ENCODE measurements around the gene DENND1C. TPM values are rescaled to one million over a fixed set of nuclear protein-coding genes. Genes with fewer than 3 reads are reported as not detected.

The DENND1C gene
- total and polyA plus RNA-seq, 9 of the 15 experiments (the other 6 are each of a cell fraction or from before 2014, with no cell fraction given) = 0.03 to 1.2 (median 0.32) TPM; not detected in 1

GRCh38 chr19:6516659-6517291 is 35.2 kb upstream of the DENND1C start (continued):
- no peak for TF ChIP-seq ZNF639 (CRISPR knock-in tag; conservative IDR thresholded peaks at IDR 0.05 in 1 of 2, IDR thresholded peaks at IDR 0.05 in 1 of 2)
- TF ChIP-seq CUX1 (CRISPR knock-in tag; IDR thresholded peaks at IDR 0.05) = no peak
- no peak for TF ChIP-seq IRF1 (CRISPR knock-in tag; IDR thresholded peaks at IDR 0.05; ENCODE audit: borderline replicate concordance)
- TF ChIP-seq ZNF133 (CRISPR knock-in tag; IDR thresholded peaks at IDR 0.05) = no peak
- no peak for TF ChIP-seq ETS2 (tag; IDR thresholded peaks at IDR 0.05; ENCODE audit: borderline replicate concordance, poor library complexity, severe bottlenecking)
- no peak for TF ChIP-seq SMARCC2 (IDR thresholded peaks at IDR 0.05; ENCODE audit: low read depth)
- TF ChIP-seq RREB1 (CRISPR knock-in tag; IDR thresholded peaks at IDR 0.05) = peak; percentile 30; the same call in 1 of the 2 replicates
- no peak for TF ChIP-seq SRSF7 (optimal IDR thresholded peaks at IDR 0.05; ENCODE audit: low read depth, low read length)
- TF ChIP-seq FOXK1 (CRISPR knock-in tag; IDR thresholded peaks at IDR 0.05; ENCODE audit: borderline replicate concordance) = no peak
- no peak; a peak in 3 of 4 replicates for TF ChIP-seq MNT (conservative IDR thresholded peaks at IDR 0.05)

Measured in K562 (cell line).